Liver (tissue), 9 donors: Measurements from ENCODE around the gene FAM83G. TPM values are rescaled to one million over a fixed set of nuclear protein-coding genes. Genes with fewer than 3 reads are reported as not detected.

ENCODE experiments used
- DNase-seq: peaks from one replicate; pipeline ENCODE4 v3.0.0-alpha.2; 2017; ENCODE audit warnings: low spot score
- H3K27ac ChIP-seq, 2 donors: one replicate each; pipeline ENCODE4 v1.7.0; 2013; ENCODE audit warnings: inconsistent platforms in 2 of 2, low read length in 2 of 2, control low read depth in 1 of 2, low read depth in 1 of 2, mild to moderate bottlenecking in 1 of 2
- H3K27me3 ChIP-seq, 4 donors: one replicate each; pipeline versions ENCODE4 v1.6.1 to v1.7.0; 2013; ENCODE audit warnings: low read length in 3 of 4, inconsistent platforms in 1 of 4, mild to moderate bottlenecking in 1 of 4, moderate library complexity in 1 of 4; ENCODE audit not compliant: control insufficient read depth in 4 of 4, insufficient read depth in 4 of 4
- H3K36me3 ChIP-seq, 4 donors: one replicate each; pipeline versions ENCODE4 v1.6.1 to v1.7.0; 2013; ENCODE audit warnings: low read length in 3 of 4, mild to moderate bottlenecking in 3 of 4, low read depth in 1 of 4, moderate library complexity in 1 of 4; ENCODE audit not compliant: control insufficient read depth in 4 of 4, insufficient read depth in 3 of 4
- H3K4me1 ChIP-seq, 4 donors: one replicate each; pipeline versions ENCODE4 v1.6.1 to v1.7.0; 2013; ENCODE audit warnings: low read length in 3 of 4, mild to moderate bottlenecking in 3 of 4, moderate library complexity in 1 of 4; ENCODE audit not compliant: control insufficient read depth in 4 of 4, insufficient read depth in 4 of 4
- H3K4me3 ChIP-seq, 3 donors: one replicate each; pipeline versions ENCODE4 v1.6.1 to v1.7.0; 2013; ENCODE audit warnings: low read length in 3 of 3, control low read depth in 1 of 3, low read depth in 1 of 3, mild to moderate bottlenecking in 1 of 3
- H3K9ac ChIP-seq, 2 donors: one replicate each; pipeline ENCODE4 v1.7.0; 2013; ENCODE audit warnings: low read length in 2 of 2, mild to moderate bottlenecking in 2 of 2, moderate library complexity in 2 of 2, control low read depth in 1 of 2, low read depth in 1 of 2
- H3K9me3 ChIP-seq, 4 donors: one replicate each; pipeline versions ENCODE4 v1.6.1 to v1.7.0; 2013; ENCODE audit warnings: low read length in 3 of 4; ENCODE audit not compliant: control insufficient read depth in 4 of 4
- ATF3 ChIP-seq: IDR thresholded peaks from 2 replicates; pipeline ENCODE4 v1.6.1; 2016; ENCODE audit warnings: antibody characterized with exemption
- CTCF ChIP-seq: fragments of 150-350 bp; IDR thresholded peaks from 2 replicates; pipeline ENCODE4 v1.5.1; 2017; ENCODE audit warnings: improper control_type of control experiment, low read depth, low read length; ENCODE audit not compliant: missing input control
- EGR1 ChIP-seq, 2 donors: IDR thresholded peaks; 2 replicates each; pipeline ENCODE4 v1.6.1; 2016 to 2018; ENCODE audit warnings: antibody characterized with exemption in 2 of 2, low read depth in 2 of 2
- FOXA1 ChIP-seq: IDR thresholded peaks from 2 replicates; pipeline ENCODE4 v1.6.1; 2016; ENCODE audit warnings: antibody characterized with exemption
- FOXA2 ChIP-seq: IDR thresholded peaks from 2 replicates; pipeline ENCODE4 v1.6.1; 2016; ENCODE audit warnings: antibody characterized with exemption
- GABPA ChIP-seq, 2 donors: IDR thresholded peaks in 1 of 2; conservative IDR thresholded peaks in 1 of 2; 2 replicates each; pipeline ENCODE4 v1.6.1; 2016; ENCODE audit warnings: antibody characterized with exemption in 2 of 2, mild to moderate bottlenecking in 1 of 2, moderate library complexity in 1 of 2
- HNF4A ChIP-seq, 2 donors: conservative IDR thresholded peaks; 2 replicates each; pipeline ENCODE4 v1.6.1; 2016; ENCODE audit warnings: antibody characterized with exemption in 2 of 2, mild to moderate bottlenecking in 2 of 2
- HNF4G ChIP-seq: IDR thresholded peaks from 2 replicates; pipeline ENCODE4 v1.6.1; 2016; ENCODE audit warnings: antibody characterized with exemption
- JUND ChIP-seq, 2 donors: IDR thresholded peaks; 2 replicates each; pipeline ENCODE4 v1.6.1; 2016; ENCODE audit warnings: antibody characterized with exemption in 2 of 2
- MAX ChIP-seq: IDR thresholded peaks from 2 replicates; pipeline ENCODE4 v1.6.1; 2016; ENCODE audit warnings: antibody characterized with exemption
- NR2F2 ChIP-seq: IDR thresholded peaks from 2 replicates; pipeline ENCODE4 v1.6.1; 2016; ENCODE audit warnings: antibody characterized with exemption
- RAD21 ChIP-seq, 2 donors: IDR thresholded peaks; 2 replicates each; pipeline ENCODE4 v1.6.1; 2016; ENCODE audit warnings: antibody characterized with exemption in 2 of 2, mild to moderate bottlenecking in 2 of 2
- REST ChIP-seq: IDR thresholded peaks from 2 replicates; pipeline ENCODE4 v1.6.1; 2016; ENCODE audit warnings: antibody characterized with exemption, mild to moderate bottlenecking
- RXRA ChIP-seq, 2 donors: IDR thresholded peaks; 2 replicates each; pipeline ENCODE4 v1.6.1; 2017 to 2018; ENCODE audit warnings: antibody characterized with exemption in 2 of 2, mild to moderate bottlenecking in 1 of 2
- SP1 ChIP-seq: IDR thresholded peaks from 2 replicates; pipeline ENCODE4 v1.6.1; 2018; ENCODE audit warnings: antibody characterized with exemption, mild to moderate bottlenecking
- TAF1 ChIP-seq: conservative IDR thresholded peaks from 2 replicates; pipeline ENCODE4 v1.6.1; 2016; ENCODE audit warnings: antibody characterized with exemption, mild to moderate bottlenecking
- YY1 ChIP-seq: IDR thresholded peaks from 2 replicates; pipeline ENCODE4 v1.6.1; 2016; ENCODE audit warnings: antibody characterized with exemption, mild to moderate bottlenecking
- ZBTB33 ChIP-seq: IDR thresholded peaks from 2 replicates; pipeline ENCODE4 v1.6.1; 2016; ENCODE audit warnings: antibody characterized with exemption
- WGBS: extraction: QIAGEN DNeasy Blood & Tissue Kit; methylation state at CpG from one replicate; pipeline ENCODE4 v1.1.7; 2013; 5-methylcytosine and 5-hydroxymethylcytosine counted together
- polyA plus RNA-seq, 2 donors: library from polyadenylated mRNA; stranded (reverse) in 1 of 2; unstranded in 1 of 2; fragments of 200-250 nt in 1 of 2; fragments of >200 nt in 1 of 2; fragmentation: Nextera tagmentation in 1 of 2; extraction: Ambion mirVana in 1 of 2; gene quantifications; one replicate each; pipeline versions ENCODE4 v1.2.1 to v1.2.3, GENCODE V29; 2013 to 2015
- total RNA-seq, 2 donors: library from RNA; depleted of rRNA; stranded (reverse); fragments of >200 nt; gene quantifications; one replicate each; pipeline ENCODE4 v1.2.3, GENCODE V29; 2014
- donor health status: healthy.
- donor health status: healthy.
- donor health status: healthy.
- donor health status: healthy.
- donor health status: healthy.

Gene FAM83G
- total and polyA plus RNA-seq, 4 donors, result 5.2 to 25.0 (median 11.5) TPM

- Histone ChIP-seq H3K36me3 (peaks cover 0 to 9% (median 5%) of the 10 kb centered on the region in 4 donors), H3K4me3 (no peak overlapping the region), H3K4me1 (peaks cover 6 to 35% (median 20%) of the 10 kb centered on the region in 4 donors), H3K9ac (no peak overlapping the region), H3K9me3 (no peaks in the 10 kb centered on the region), H3K27me3 (no peaks in the 10 kb centered on the region), H3K27ac (peak overlapping the region; percentile 51 to 54)
- TF ChIP-seq HNF4A (conservative IDR thresholded peaks at IDR 0.05) (peak; percentile 62 to 73), EGR1 (IDR thresholded peaks at IDR 0.05; ENCODE audit: low read depth in 2 of 2) (no peak), SP1 (peak; percentile 64), RXRA (IDR thresholded peaks at IDR 0.05) (peak; percentile 55 to 77), GABPA (IDR thresholded peaks at IDR 0.05 in 1 of 2, conservative IDR thresholded peaks at IDR 0.05 in 1 of 2) (no peak), FOXA1 (no peak), RAD21 (IDR thresholded peaks at IDR 0.05) (peak in 1 of 2 donors; percentile 32), NR2F2 (no peak), ZBTB33 (no peak), YY1 (peak; percentile 66), FOXA2 (no peak), MAX (no peak), CTCF (no peak), JUND (IDR thresholded peaks at IDR 0.05) (no peak), HNF4G (peak; percentile 19), REST (no peak), TAF1 (no peak), ATF3 (no peak)
- DNase-seq, result peak; percentile 60
- WGBS, result 56% methylated on average over 30 of the region's 30 CpGs
These were observed 22.7 kb downstream of the FAM83G start for GRCh38 chr17:18981642-18982424.
